GM23338 (cell line): Measurements from ENCODE around the gene NDOR1. TPM values are rescaled to one million over a fixed set of nuclear protein-coding genes. Genes with fewer than 3 reads are reported as not detected.

Source experiments
- ATAC-seq: fragments of 200-7000 bp; cut with Tn5 transposase; 3 replicates; pipeline ENCODE4 v1.9.1; 2020
- DNase-seq: peaks from one replicate; pipeline ENCODE4 v3.0.0-alpha.2; 2015; ENCODE audit warnings: low spot score
- H2AFZ ChIP-seq: fragments of 200-600 bp; sonication (generic); 2 replicates; pipeline ENCODE4 v1.8.0; 2016; ENCODE audit warnings: antibody characterized with exemption, mild to moderate bottlenecking, moderate library complexity
- H3F3A ChIP-seq: fragments of 200-600 bp; sonication (generic); replicated peaks from 2 replicates; pipeline ENCODE4 v1.8.0; 2017; ENCODE audit warnings: antibody characterized with exemption, mixed run types, low read depth
- H3K27ac ChIP-seq: fragments of 200-600 bp; sonication (generic); 2 replicates; pipeline ENCODE4 v1.6.1; 2016; ENCODE audit warnings: low read depth
- H3K27me3 ChIP-seq: fragments of 200-600 bp; sonication (generic); 2 replicates; pipeline ENCODE4 v1.8.0; 2016; ENCODE audit warnings: mild to moderate bottlenecking, mixed run types, moderate library complexity; ENCODE audit not compliant: insufficient read depth
- H3K36me3 ChIP-seq: fragments of 200-600 bp; sonication (generic); 2 replicates; pipeline ENCODE4 v1.8.0; 2016; ENCODE audit warnings: mild to moderate bottlenecking; ENCODE audit not compliant: insufficient read depth
- H3K4me1 ChIP-seq: fragments of 200-600 bp; sonication (generic); 2 replicates; pipeline ENCODE4 v1.8.0; 2016; ENCODE audit warnings: mild to moderate bottlenecking, moderate library complexity; ENCODE audit not compliant: insufficient read depth
- H3K4me2 ChIP-seq: fragments of 200-600 bp; sonication (generic); 2 replicates; pipeline ENCODE4 v1.7.1; 2017; ENCODE audit warnings: mixed run types
- H3K4me3 ChIP-seq: fragments of 200-600 bp; sonication (generic); 2 replicates; pipeline ENCODE4 v1.6.1; 2016; ENCODE audit warnings: mixed run types
- H3K79me2 ChIP-seq: fragments of 200-600 bp; sonication (generic); replicated peaks from 2 replicates; pipeline ENCODE4 v1.8.0; 2017; ENCODE audit warnings: mild to moderate bottlenecking; ENCODE audit not compliant: insufficient read depth
- H3K9me2 ChIP-seq: fragments of 200-600 bp; sonication (generic); 2 replicates; pipeline ENCODE4 v1.8.0; 2017; ENCODE audit not compliant: insufficient read depth
- H4K20me1 ChIP-seq: fragments of 200-600 bp; sonication (generic); replicated peaks from 2 replicates; pipeline ENCODE4 v1.8.0; 2017; ENCODE audit warnings: mild to moderate bottlenecking; ENCODE audit not compliant: insufficient read depth
- H3K27ac Mint-ChIP-seq: 2 replicates; pipeline ENCODE4 v1.8.0; 2020; ENCODE audit warnings: inconsistent platforms, mild to moderate bottlenecking, moderate library complexity, mixed read lengths
- H3K27me3 Mint-ChIP-seq: 3 replicates; pipeline ENCODE4 v1.8.0; 2022; ENCODE audit warnings: low read depth, mild to moderate bottlenecking, moderate library complexity, mixed read lengths, inconsistent platforms; ENCODE audit not compliant: insufficient read depth, poor library complexity
- H3K36me3 Mint-ChIP-seq: 3 replicates; pipeline ENCODE4 v1.8.0; 2021; ENCODE audit warnings: low read depth, mild to moderate bottlenecking, inconsistent platforms, moderate library complexity, mixed read lengths
- H3K4me1 Mint-ChIP-seq: 3 replicates; pipeline ENCODE4 v1.8.0; 2020; ENCODE audit warnings: mild to moderate bottlenecking, inconsistent platforms, mixed read lengths
- H3K4me3 Mint-ChIP-seq: 3 replicates; pipeline ENCODE4 v1.8.0; 2021; ENCODE audit warnings: moderate library complexity, mild to moderate bottlenecking, inconsistent platforms, mixed read lengths
- H3K9me3 Mint-ChIP-seq: 3 replicates; pipeline ENCODE4 v1.8.0; 2020; ENCODE audit warnings: moderate library complexity, mild to moderate bottlenecking, inconsistent platforms, mixed read lengths
- CREB1 ChIP-seq: fragments of 250-450 bp; sonication (Bioruptor Pico); IDR thresholded peaks from 2 replicates; pipeline ENCODE4 v1.5.0; 2020; ENCODE audit warnings: low read depth, mild to moderate bottlenecking, moderate library complexity
- CTCF ChIP-seq, 2 experiments: fragments of 200-600 bp in 1 of 2; sonication (generic) in 1 of 2; conservative IDR thresholded peaks; 2 replicates each; pipeline versions ENCODE4 v1.5.1 to v1.6.1; 2016 to 2017; ENCODE audit warnings: antibody characterized with exemption in 2 of 2, low read depth in 2 of 2, mild to moderate bottlenecking in 2 of 2, moderate library complexity in 1 of 2
- ETS1 ChIP-seq: IDR thresholded peaks from 2 replicates; pipeline ENCODE4 v1.6.1; 2016; ENCODE audit warnings: antibody characterized with exemption
- EZH2 ChIP-seq: fragments of 200-600 bp; sonication (generic); IDR thresholded peaks from one replicate; pipeline ENCODE4 v1.8.0; 2017; ENCODE audit warnings: antibody characterized with exemption, mild to moderate bottlenecking, low read depth; ENCODE audit not compliant: unreplicated experiment
- EZH2phosphoT487 ChIP-seq: fragments of 200-600 bp; sonication (generic); IDR thresholded peaks from one replicate; pipeline ENCODE4 v1.8.1; 2018; ENCODE audit warnings: antibody characterized with exemption; ENCODE audit not compliant: unreplicated experiment
- JUNB ChIP-seq: IDR thresholded peaks from one replicate; pipeline ENCODE4 v1.6.1; 2016; ENCODE audit warnings: antibody characterized with exemption; ENCODE audit not compliant: unreplicated experiment
- NANOG ChIP-seq: IDR thresholded peaks from 2 replicates; pipeline ENCODE4 v1.6.1; 2016; ENCODE audit warnings: antibody characterized with exemption, borderline replicate concordance
- POLR2AphosphoS5 ChIP-seq: IDR thresholded peaks from 2 replicates; pipeline ENCODE4 v1.6.1; 2016; ENCODE audit warnings: antibody characterized with exemption, low read depth
- REST ChIP-seq: IDR thresholded peaks from one replicate; pipeline ENCODE4 v1.6.1; 2018; ENCODE audit warnings: antibody characterized with exemption; ENCODE audit not compliant: unreplicated experiment
- STAT1 ChIP-seq: IDR thresholded peaks from one replicate; pipeline ENCODE4 v1.6.1; 2016; ENCODE audit warnings: antibody characterized with exemption; ENCODE audit not compliant: unreplicated experiment
- ZNF114 ChIP-seq: fragments of 250-450 bp; sonication (Bioruptor Pico); IDR thresholded peaks from 2 replicates; pipeline ENCODE4 v1.5.0; 2020; ENCODE audit warnings: mild to moderate bottlenecking, moderate library complexity
- ZNF331 ChIP-seq: fragments of 250-450 bp; sonication (Bioruptor Pico); IDR thresholded peaks from 2 replicates; pipeline ENCODE4 v1.5.0; 2020; ENCODE audit warnings: low read depth, mild to moderate bottlenecking, moderate library complexity
- ZNF462 ChIP-seq: fragments of 250-450 bp; sonication (Bioruptor Pico); IDR thresholded peaks from 2 replicates; pipeline ENCODE4 v1.5.0; 2020; ENCODE audit warnings: mild to moderate bottlenecking, moderate library complexity
- polyA plus RNA-seq: library from polyadenylated mRNA; unstranded; fragments of >200 nt; fragmentation: Nextera tagmentation; extraction: Ambion mirVana; gene quantifications from 2 replicates; pipeline ENCODE4 v1.2.1, GENCODE V29; 2016
- total RNA-seq: library from RNA; depleted of rRNA; stranded (reverse); fragments of >200 nt; shearing (Covaris generic); gene quantifications from 2 replicates; pipeline ENCODE4 v1.2.3, GENCODE V29; 2014

Gene NDOR1
- total and polyA plus RNA-seq, 2 experiments from 2014 or later = 19.4 to 38.1 TPM

GRCh38 chr9:137178939-137179630 lies 26.4 kb upstream of the NDOR1 start:
- no peak for DNase-seq
- peaks cover 21% of the 10 kb centered on the region for H3K36me3 Mint-ChIP-seq
- Histone ChIP-seq H3K4me2 (no peak overlapping the region), H3F3A (peaks cover 7% of the 10 kb centered on the region; the same call in 1 of the 2 replicates), H3K79me2 (no peaks in the 10 kb centered on the region), H3K4me3 (no peak overlapping the region), H3K36me3 (no peaks in the 10 kb centered on the region), H2AFZ (no peak overlapping the region), H3K9me2 (no peaks in the 10 kb centered on the region), H4K20me1 (no peaks in the 10 kb centered on the region), H3K4me1 (no peaks in the 10 kb centered on the region), H3K27ac (no peak overlapping the region), H3K27me3 (no peaks in the 10 kb centered on the region)
- no peak for TF ChIP-seq EZH2
- no peak for TF ChIP-seq JUNB
- no peak for TF ChIP-seq STAT1
- TF ChIP-seq ZNF114 (CRISPR knock-in tag) = no peak
- no peak for TF ChIP-seq REST
- TF ChIP-seq ZNF462 = no peak
- no peak for TF ChIP-seq NANOG
- TF ChIP-seq EZH2phosphoT487 = no peak
- no peak for TF ChIP-seq ZNF331 (CRISPR knock-in tag)
- TF ChIP-seq ETS1 = no peak
- no peak for TF ChIP-seq CTCF (conservative IDR thresholded peaks at IDR 0.05; ENCODE audit: low read depth in 2 of 2)
- TF ChIP-seq POLR2AphosphoS5 = no peak
- no peak for TF ChIP-seq CREB1 (CRISPR knock-in tag)
- H3K9me3 Mint-ChIP-seq = no peaks in the 10 kb centered on the region
- H3K4me3 Mint-ChIP-seq = no peak overlapping the region
- H3K27ac Mint-ChIP-seq = no peak overlapping the region
- H3K4me1 Mint-ChIP-seq = no peaks in the 10 kb centered on the region; the same call in 1 of the 3 replicates
- H3K27me3 Mint-ChIP-seq = peaks cover 4% of the 10 kb centered on the region
- ATAC-seq = no peak
